IPS-18a (cell line): ENCODE data around the gene POLR3GL.

Experiments used
- H3K27ac ChIP-seq: one replicate; pipeline ENCODE4 v1.5.1; 2013; ENCODE audit warnings: low read length
- H3K27me3 ChIP-seq: one replicate; pipeline ENCODE4 v1.6.1; 2013; ENCODE audit warnings: mild to moderate bottlenecking, low read length; ENCODE audit not compliant: control insufficient read depth, insufficient read depth
- H3K36me3 ChIP-seq: one replicate; pipeline ENCODE4 v1.6.1; 2013; ENCODE audit warnings: low read depth, low read length; ENCODE audit not compliant: control insufficient read depth
- H3K4me1 ChIP-seq: one replicate; pipeline ENCODE4 v1.6.1; 2013; ENCODE audit warnings: low read depth, low read length; ENCODE audit not compliant: control insufficient read depth
- H3K4me3 ChIP-seq: one replicate; pipeline ENCODE4 v1.5.1; 2013; ENCODE audit warnings: low read length
- H3K9ac ChIP-seq: one replicate; pipeline ENCODE4 v1.6.1; 2013; ENCODE audit warnings: mild to moderate bottlenecking, low read length, moderate library complexity
- H3K9me3 ChIP-seq: one replicate; pipeline ENCODE4 v1.6.1; 2013; ENCODE audit warnings: low read depth, low read length; ENCODE audit not compliant: control insufficient read depth

Gene POLR3GL

GRCh38 chr1:145987926-145988325, 23.4 kb downstream of the POLR3GL start:
- Histone ChIP-seq H3K9me3 (no peaks in the 10 kb centered on the region), H3K27ac (no peak overlapping the region), H3K4me1 (peaks cover 8% of the 10 kb centered on the region), H3K4me3 (no peak overlapping the region), H3K27me3 (no peaks in the 10 kb centered on the region), H3K9ac (no peak overlapping the region), H3K36me3 (peaks cover 7% of the 10 kb centered on the region)

GRCh38 chr1:145988773-145989172, 24.3 kb downstream of the POLR3GL start:
- no peaks in the 10 kb centered on the region for H3K27me3 ChIP-seq
- peaks cover 8% of the 10 kb centered on the region for H3K4me1 ChIP-seq
- no peak overlapping the region for H3K4me3 ChIP-seq
- no peak overlapping the region for H3K27ac ChIP-seq
- H3K9me3 ChIP-seq: no peaks in the 10 kb centered on the region
- H3K36me3 ChIP-seq: peaks cover 15% of the 10 kb centered on the region
- no peak overlapping the region for H3K9ac ChIP-seq

- Histone ChIP-seq H3K4me1 (peaks cover 10% of the 10 kb centered on the region), H3K27ac (no peak overlapping the region), H3K9me3 (no peaks in the 10 kb centered on the region), H3K36me3 (peaks cover 27% of the 10 kb centered on the region), H3K27me3 (no peaks in the 10 kb centered on the region), H3K9ac (no peak overlapping the region), H3K4me3 (no peak overlapping the region)
Observed at GRCh38 chr1:145990249-145990855, 25.9 kb downstream of the POLR3GL start.

DNA sequence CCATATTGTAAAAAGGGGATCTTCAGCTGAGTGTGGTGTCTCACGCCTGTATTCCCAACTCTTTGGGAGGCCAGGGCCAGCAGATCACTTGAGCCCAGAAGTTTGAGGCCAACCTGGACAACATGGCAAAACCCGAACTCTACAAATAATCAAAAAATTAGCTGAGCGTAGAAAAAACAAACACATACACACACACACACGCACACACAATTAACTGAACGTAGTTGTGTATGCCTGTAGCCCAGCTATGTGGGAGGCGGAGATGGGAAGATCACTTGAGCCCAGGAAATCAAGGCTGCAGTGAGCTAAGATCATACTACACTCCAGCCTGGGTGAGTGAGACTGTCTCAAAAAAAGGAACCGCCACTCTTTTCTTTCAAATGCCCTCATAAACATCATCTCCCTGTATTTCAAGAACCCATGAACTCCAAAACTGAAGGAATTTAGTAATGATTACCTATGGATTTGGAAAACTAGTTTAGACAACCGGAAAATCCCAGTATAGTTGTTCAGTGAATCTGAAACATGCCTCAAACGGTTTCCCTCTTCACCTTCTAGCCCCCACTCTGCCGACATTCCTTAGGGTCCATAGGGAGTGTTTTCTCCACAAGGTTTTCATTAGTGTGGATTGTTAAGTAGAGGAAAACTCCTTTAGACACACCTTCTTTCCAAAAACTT, 27.4 kb downstream of the POLR3GL start:
- H3K27ac ChIP-seq: no peak overlapping the region
- no peaks in the 10 kb centered on the region for H3K27me3 ChIP-seq
- H3K4me1 ChIP-seq: peaks cover 10% of the 10 kb centered on the region
- H3K9me3 ChIP-seq: no peaks in the 10 kb centered on the region
- H3K36me3 ChIP-seq: peaks cover 27% of the 10 kb centered on the region
- no peak overlapping the region for H3K4me3 ChIP-seq
- H3K9ac ChIP-seq: no peak overlapping the region

GRCh38 chr1:145992502-145992936, 28.0 kb downstream of the POLR3GL start:
- H3K27ac ChIP-seq: no peak overlapping the region
- H3K36me3 ChIP-seq: peaks cover 27% of the 10 kb centered on the region
- no peak overlapping the region for H3K9ac ChIP-seq
- H3K4me1 ChIP-seq: peaks cover 17% of the 10 kb centered on the region
- no peaks in the 10 kb centered on the region for H3K27me3 ChIP-seq
- H3K4me3 ChIP-seq: no peak overlapping the region
- H3K9me3 ChIP-seq: no peaks in the 10 kb centered on the region

DNA sequence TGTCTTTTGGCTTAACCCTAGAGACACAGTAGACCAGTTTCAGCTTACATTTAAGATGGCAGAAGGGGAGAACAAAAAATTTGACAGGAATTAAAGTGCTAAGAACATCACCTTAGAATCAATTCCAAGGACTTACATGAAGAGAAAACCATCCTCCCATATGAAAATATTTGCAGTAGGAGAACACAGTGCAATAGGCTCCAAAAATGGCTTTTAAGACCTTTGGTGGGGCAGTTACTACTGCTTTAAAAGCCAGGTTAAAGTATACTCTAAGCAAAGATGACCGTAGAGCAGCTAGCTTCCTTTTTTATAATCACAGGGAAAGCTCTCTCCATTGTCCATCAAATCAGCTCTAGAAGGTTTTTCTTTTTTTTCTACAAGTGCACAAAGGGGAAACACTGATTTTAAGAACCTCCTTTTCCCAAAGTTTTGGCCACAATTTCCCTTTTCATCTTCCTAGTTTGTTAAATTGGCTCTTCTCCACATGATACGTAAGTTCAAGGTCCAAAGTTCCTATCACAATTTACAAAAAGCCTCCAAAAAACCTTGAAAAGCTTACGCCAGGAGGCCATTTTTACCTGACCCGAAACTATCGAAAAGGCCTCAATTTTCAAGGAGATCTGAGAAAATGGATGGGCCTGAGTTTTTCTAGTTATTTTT, 28.6 kb downstream of the POLR3GL start:
- Histone ChIP-seq H3K4me1 (peaks cover 22% of the 10 kb centered on the region), H3K9ac (no peak overlapping the region), H3K27me3 (no peaks in the 10 kb centered on the region), H3K9me3 (no peaks in the 10 kb centered on the region), H3K4me3 (no peak overlapping the region), H3K27ac (no peak overlapping the region), H3K36me3 (peaks cover 27% of the 10 kb centered on the region)

GRCh38 chr1:145993618-145994390, 29.3 kb downstream of the POLR3GL start:
- Histone ChIP-seq H3K4me1 (peaks cover 24% of the 10 kb centered on the region), H3K27ac (no peak overlapping the region), H3K27me3 (no peaks in the 10 kb centered on the region), H3K4me3 (peak overlapping the region; percentile 98), H3K9me3 (no peaks in the 10 kb centered on the region), H3K9ac (no peak overlapping the region), H3K36me3 (peaks cover 27% of the 10 kb centered on the region)

DNA sequence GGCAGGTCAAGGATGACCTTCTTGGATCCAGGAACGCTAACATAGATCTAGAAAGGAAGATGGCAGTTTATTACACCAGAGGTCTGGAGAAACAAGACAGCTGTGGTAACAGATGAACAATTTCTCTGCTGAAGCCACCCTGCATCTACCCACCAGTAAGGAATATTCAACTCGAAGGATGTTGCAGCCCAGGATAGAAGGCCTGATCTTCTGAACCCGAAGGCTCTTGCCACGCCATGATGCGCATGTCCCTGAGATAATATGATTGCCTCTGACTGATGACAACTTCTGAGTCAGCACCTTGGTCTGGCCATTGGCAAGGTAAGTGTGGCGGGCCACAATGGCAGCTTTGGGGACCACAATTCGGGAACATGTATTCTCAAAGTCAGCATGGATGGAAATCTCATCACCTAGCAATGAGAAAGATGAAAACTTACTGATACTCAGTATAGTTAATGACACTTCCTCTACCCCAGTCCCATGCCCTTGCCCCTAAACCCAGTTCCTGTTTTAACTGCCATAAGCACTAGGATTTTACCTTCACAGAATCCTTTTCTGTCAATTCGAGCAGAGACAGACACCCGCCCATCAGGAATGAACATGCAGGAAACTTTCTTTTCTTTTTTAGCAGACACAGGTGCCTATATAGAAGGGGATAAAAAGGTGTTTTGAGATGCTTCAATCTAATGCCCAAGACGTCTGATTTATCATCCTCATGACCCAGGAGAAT, 30.1 kb downstream of the POLR3GL start:
- peak overlapping the region; percentile 94 for H3K9ac ChIP-seq
- no peak overlapping the region for H3K27ac ChIP-seq

DNA sequence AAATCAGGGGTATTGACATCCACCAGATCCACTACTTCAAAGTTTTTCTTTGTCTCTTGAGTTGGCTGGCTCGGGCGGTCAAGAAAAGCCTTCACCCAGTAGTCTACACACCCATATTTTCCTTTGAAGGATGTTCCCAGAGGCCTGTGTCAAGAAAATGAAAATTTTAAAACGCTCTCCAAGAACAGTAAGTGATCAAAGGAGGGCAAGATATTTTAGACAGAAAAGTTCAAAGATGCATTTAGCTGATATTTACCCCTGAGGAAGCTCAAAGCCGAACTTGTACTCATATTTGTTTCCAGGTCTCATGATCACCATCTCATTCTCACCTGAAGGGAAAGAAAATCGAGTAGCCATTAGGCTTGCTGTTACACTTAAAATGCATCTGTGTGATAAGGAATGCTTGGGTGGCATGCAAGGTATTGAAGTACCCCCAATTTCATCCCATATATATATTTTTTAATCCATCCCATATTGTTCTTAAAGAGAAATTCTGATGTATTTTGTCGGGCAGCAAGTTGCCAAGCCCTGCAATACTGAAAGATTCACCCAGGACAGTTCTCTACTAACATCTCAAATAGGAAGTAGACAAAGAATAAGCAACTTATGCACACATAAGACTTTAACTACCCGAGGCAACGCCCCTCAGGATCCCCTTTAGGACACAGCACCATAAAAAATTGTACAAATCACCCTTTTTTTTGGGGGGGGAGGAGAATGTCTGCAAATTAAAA, 30.8 kb downstream of the POLR3GL start:
- H3K9me3 ChIP-seq: no peaks in the 10 kb centered on the region
- peaks cover 27% of the 10 kb centered on the region for H3K36me3 ChIP-seq
- H3K4me1 ChIP-seq: peaks cover 24% of the 10 kb centered on the region
- H3K27me3 ChIP-seq: no peaks in the 10 kb centered on the region
- H3K27ac ChIP-seq: no peak overlapping the region
- peak overlapping the region; percentile 98 for H3K4me3 ChIP-seq
- H3K9ac ChIP-seq: peak overlapping the region; percentile 94

More for the DNA sequence above, 30.1 kb downstream of the POLR3GL start:
- H3K4me1 ChIP-seq: peaks cover 24% of the 10 kb centered on the region
- H3K4me3 ChIP-seq: peak overlapping the region; percentile 98
- H3K9me3 ChIP-seq: no peaks in the 10 kb centered on the region
- no peaks in the 10 kb centered on the region for H3K27me3 ChIP-seq
- H3K36me3 ChIP-seq: peaks cover 27% of the 10 kb centered on the region

- H3K27ac ChIP-seq: peak overlapping the region; percentile 65
- H3K9me3 ChIP-seq: no peaks in the 10 kb centered on the region
- peak overlapping the region; percentile 94 for H3K9ac ChIP-seq
Observed at GRCh38 chr1:145995964-145996432, 31.5 kb downstream of the POLR3GL start.

More at GRCh38 chr1:145995964-145996432, 31.5 kb downstream of the POLR3GL start:
- Histone ChIP-seq H3K36me3 (peaks cover 27% of the 10 kb centered on the region), H3K27me3 (no peaks in the 10 kb centered on the region), H3K4me1 (peaks cover 24% of the 10 kb centered on the region), H3K4me3 (peak overlapping the region; percentile 98)
